ENCODE measurements around the gene SMDT1.
"Not testable (repeated sequence)": the region's sequence is repeated elsewhere in the genome, so short reads cannot be mapped to it uniquely, and the experiment has no call there.

The SMDT1 gene

GRCh38 chr22:42070517-42071422 lies 8.7 kb upstream of the SMDT1 start, which contains the start of gene NAGA:
Gene NAGA, minus strand, starts transcription at chr22:42070812. Its CDS starts 515 bp downstream, at chr22:42070297.
- peak; percentile 98 for DNase-seq (ENCODE audit: low spot score)

DNA sequence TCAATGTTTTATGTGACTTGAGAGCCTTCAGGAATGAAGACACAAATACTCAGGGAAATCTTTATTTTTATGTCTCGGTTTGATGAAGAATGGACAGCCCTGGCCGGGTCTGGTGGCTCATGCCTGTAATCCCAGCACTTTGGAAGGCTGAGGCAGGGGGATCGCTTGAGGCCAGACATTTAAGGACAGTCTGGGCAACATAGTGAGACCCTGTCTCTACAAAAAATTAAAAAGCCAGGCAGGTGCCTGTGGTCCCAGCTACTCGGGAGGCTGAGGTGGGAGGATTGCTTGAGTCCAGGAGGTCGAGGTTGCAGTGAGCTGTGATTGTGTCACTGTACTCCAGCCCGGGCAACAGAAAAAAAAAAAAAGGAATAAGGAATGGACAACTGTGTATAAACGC lies 8.0 kb upstream of the SMDT1 start:
- not testable (repeated sequence) for DNase-seq (ENCODE audit: low spot score)

- no peak for DNase-seq (ENCODE audit: low spot score)
Observed at GRCh38 chr22:42072606-42073330, 6.7 kb upstream of the SMDT1 start.

DNA sequence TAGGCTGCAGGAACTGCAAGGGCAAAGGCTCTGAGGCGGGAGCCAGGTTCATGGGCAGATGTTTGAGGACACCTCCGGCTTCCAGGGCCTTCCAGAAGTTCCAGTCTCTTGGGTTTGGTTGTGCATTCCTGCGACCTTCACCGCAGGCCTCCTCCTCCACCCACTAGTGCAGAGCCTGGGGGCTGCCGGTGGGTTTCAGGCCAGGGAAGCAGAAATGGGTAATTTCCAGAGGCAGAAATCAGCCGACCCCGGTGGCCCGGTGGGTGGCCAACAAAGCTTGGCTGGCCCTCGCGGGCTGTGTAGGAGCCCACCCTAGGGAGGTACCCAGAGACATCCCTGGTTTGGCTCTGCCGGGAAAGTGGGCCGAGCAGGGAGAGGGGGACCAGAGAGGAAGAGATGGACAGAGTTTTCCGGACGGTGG lies 5.9 kb upstream of the SMDT1 start:
- no peak for DNase-seq (ENCODE audit: low spot score)

DNA sequence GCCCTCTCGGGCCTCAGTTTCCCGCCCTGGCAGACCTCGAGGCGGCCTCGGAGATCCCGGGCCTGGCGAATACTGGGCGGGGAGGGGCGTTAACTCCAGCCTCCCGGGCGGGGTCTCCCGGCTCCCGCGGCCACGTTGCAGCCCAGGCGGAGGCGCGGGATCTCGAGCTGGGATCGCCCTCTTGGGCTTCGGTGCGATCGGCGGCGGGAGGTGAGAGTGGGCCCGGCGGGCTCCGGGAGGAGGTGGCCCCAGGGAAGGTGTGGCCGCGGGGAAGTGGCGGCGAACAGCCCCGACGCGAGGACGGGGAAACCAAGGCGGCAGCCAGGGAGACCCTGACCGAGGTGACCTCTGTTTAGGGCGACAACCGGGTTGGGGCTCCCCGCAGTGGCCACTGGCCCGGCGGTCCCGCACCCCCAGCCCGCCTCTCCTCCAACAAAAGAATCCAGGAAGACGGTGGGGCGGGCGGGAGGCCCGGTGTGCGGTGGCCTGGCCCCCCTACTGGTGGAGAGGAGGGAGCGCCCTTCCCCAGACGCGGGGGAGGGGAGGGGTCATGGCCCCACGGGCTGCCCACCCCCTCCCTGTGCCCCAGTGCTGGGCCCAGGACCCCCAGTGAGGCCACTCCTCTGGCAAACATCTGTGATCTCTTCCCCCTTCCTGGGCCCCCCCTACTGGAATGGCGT lies 5.2 kb upstream of the SMDT1 start, which contains the start of gene PHETA2:
PHETA2 (plus strand) TSS at position 117 of the 680 bp plus-strand sequence. CDS start 3,046 bp downstream, outside the sequence.
- peak; percentile 35 for DNase-seq (ENCODE audit: low spot score)

GRCh38 chr22:42074846-42075676 lies 4.4 kb upstream of the SMDT1 start:
- DNase-seq (ENCODE audit: low spot score), result no peak

- no peak for DNase-seq (ENCODE audit: low spot score)
Observed at GRCh38 chr22:42076764-42077485, 2.6 kb upstream of the SMDT1 start.

DNA sequence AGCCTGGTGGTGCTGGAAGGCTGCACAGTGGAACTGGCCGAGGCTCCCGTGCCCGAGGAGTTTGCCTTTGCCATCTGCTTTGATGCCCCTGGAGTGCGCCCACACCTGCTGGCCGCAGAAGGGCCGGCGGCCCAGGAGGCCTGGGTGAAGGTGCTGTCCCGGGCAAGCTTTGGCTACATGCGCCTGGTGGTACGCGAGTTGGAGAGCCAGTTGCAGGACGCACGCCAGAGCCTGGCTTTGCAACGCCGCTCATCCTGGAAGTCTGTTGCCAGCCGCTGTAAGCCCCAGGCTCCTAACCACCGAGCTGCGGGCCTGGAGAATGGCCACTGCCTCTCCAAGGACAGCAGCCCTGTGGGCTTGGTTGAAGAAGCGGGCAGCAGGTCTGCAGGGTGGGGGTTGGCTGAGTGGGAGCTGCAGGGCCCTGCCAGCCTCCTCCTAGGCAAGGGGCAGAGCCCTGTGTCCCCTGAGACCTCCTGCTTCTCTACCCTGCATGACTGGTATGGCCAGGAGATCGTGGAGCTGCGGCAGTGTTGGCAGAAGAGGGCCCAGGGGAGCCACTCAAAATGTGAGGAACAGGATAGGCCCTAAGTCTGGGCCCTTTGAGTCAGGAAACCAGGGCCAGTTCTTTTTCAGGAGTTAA lies 1.9 kb upstream of the SMDT1 start:
- no peak for DNase-seq (ENCODE audit: low spot score)

- no peak for DNase-seq (ENCODE audit: low spot score)
Observed at GRCh38 chr22:42078469-42079318, 806 bp upstream of the SMDT1 start.

- DNase-seq (ENCODE audit: low spot score), result no peak
Observed at GRCh38 chr22:42080287-42080686, 787 bp downstream of the SMDT1 start.

GRCh38 chr22:42083119-42083518 lies 3.6 kb downstream of the SMDT1 start:
- DNase-seq (ENCODE audit: low spot score), result no peak

DNA sequence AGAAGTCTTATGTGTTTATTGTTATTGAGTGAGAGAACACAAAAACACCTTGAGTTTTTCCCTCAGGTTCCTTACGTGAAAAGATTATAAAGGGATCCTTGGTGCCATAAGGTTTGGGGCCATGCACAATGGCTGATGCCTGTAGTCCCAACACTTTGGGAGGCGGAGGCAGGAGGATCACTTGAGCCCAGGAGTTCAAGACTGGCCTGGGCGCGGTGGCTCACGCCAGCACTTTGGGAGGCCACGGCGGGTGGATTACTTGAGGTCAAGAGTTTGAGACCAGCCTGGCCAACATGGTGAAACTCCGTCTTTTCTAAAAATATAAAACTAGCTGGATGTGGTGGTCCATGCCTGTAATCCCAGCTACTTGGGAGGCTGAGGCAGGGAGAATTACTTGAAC lies 5.4 kb downstream of the SMDT1 start:
- DNase-seq (ENCODE audit: low spot score), result no peak

GRCh38 chr22:42086051-42086450 lies 6.6 kb downstream of the SMDT1 start:
- DNase-seq (ENCODE audit: low spot score), result no peak

DNA sequence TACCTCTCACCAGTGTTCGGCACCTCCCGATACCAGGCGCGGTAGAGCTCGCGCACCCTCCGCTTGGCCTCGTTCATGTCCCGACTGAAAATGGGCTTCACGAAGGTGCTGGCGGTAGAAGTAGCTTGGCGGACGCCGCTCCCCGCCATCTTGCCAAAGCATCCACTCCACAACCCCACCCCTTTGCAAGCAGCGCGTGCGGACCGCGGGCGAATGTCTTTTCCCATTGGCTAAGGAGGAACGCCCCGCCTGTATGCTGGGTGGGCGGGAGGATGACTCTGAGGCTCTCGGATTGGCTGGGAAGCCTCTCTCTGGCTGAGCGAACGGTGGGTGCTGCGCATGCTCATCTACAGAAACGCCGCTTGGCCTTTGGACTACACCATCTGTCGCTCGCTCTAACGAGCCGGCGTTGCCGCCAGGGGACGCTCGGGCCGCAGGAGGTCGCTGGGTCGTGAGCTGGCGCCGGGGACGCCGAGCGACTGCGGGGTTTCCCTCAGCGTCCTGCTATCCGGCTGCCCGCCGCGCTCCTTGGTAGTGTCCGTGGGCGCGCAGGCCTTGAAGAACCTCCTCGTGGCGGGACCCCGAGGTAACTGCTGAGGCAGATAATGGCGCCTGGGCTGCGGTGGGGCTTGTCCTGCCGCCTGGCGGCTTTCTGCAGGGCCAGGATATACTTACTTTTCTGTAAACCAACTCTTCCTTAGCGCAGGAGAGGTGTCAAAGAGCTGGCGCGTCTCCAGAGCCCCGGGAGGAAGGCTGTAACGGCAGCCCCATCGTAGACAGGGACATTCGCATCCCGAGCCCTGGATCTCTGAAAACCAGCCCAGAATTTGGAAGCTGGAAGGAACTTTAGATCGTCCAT lies 11.3 kb downstream of the SMDT1 start, which contains the start of gene NDUFA6:
NDUFA6 (minus strand) TSS at position 177 of the 859 bp plus-strand sequence; CDS start at position 149, 28 bp downstream.
- DNase-seq (ENCODE audit: low spot score), result peak; percentile 99

DNA sequence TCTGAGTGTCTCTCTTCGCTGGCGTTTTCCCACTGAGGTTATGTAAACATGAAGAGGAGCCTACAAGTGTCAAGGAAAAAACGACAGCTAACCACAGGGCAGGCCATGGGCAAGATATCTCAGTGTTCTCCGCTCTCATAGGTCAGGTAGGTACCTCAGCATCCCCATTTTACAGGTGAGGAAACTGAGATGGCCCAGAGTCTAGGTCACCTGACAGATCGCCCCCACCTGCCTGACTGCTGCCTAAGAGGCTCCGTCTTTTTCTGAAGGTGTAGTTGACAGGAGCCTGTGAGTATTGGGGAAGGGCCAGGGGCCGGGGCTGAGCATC lies 11.9 kb downstream of the SMDT1 start:
- no peak for DNase-seq (ENCODE audit: low spot score)

DNA sequence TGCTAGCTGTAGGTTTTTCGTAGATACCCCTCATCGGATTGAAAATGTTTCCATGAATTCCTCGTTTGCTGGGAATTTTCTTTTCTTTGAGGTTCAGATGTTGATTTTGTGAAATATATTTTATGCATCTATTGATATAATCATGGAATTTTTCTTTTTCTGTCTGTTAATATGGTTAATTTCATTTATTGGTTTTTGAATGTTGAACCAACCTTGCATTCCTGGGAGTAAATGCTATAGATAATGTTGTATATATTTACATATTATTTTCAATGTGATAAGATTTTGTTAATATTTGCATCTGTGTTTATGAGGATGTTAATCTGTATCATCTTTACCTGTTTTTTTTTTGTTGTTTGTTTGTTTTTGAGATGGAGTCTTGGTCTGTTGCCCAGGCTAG lies 21.7 kb downstream of the SMDT1 start:
- no peak for DNase-seq (ENCODE audit: low spot score)

DNA sequence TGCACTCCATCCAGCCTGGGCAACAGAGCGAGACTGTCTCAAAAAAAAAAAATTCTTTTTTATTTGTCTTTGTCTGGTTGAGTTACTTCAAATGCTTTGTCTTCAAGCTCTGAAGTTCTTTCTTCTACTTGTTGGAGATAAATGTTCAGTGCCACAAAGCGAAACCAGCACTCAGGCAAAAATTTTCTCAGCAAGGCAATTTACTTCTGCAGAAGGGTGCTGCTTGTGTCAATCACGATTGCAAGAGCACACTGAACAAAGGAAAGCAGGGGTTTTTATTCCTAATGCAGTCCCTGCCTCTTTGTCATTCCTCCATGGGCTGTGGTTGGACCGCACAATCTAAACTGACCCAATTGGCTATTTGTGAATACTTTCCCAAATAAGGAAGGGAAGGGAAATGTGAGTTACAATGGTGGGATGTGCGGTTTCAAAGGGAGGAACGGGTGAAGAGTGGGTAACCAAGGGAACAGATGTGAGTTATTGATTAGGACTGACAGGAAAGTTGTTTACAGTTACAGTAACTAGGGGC lies 24.9 kb downstream of the SMDT1 start:
- DNase-seq (ENCODE audit: low spot score), result not testable (repeated sequence)

GRCh38 chr22:42108848-42109247 lies 29.3 kb downstream of the SMDT1 start:
- DNase-seq (ENCODE audit: low spot score), result no peak
